IPS-18a (cell line): ENCODE measurements around the gene KIAA0930.

Source experiments
- H3K27ac ChIP-seq: one replicate; pipeline ENCODE4 v1.5.1; 2013; ENCODE audit warnings: low read length
- H3K27me3 ChIP-seq: one replicate; pipeline ENCODE4 v1.6.1; 2013; ENCODE audit warnings: mild to moderate bottlenecking, low read length; ENCODE audit not compliant: control insufficient read depth, insufficient read depth
- H3K36me3 ChIP-seq: one replicate; pipeline ENCODE4 v1.6.1; 2013; ENCODE audit warnings: low read depth, low read length; ENCODE audit not compliant: control insufficient read depth
- H3K4me1 ChIP-seq: one replicate; pipeline ENCODE4 v1.6.1; 2013; ENCODE audit warnings: low read depth, low read length; ENCODE audit not compliant: control insufficient read depth
- H3K4me3 ChIP-seq: one replicate; pipeline ENCODE4 v1.5.1; 2013; ENCODE audit warnings: low read length
- H3K9ac ChIP-seq: one replicate; pipeline ENCODE4 v1.6.1; 2013; ENCODE audit warnings: mild to moderate bottlenecking, low read length, moderate library complexity
- H3K9me3 ChIP-seq: one replicate; pipeline ENCODE4 v1.6.1; 2013; ENCODE audit warnings: low read depth, low read length; ENCODE audit not compliant: control insufficient read depth

Gene KIAA0930

GRCh38 chr22:45272498-45272897 is 31.8 kb upstream of the KIAA0930 start:
- Histone ChIP-seq H3K27me3 (peaks cover 15% of the 10 kb centered on the region), H3K36me3 (no peaks in the 10 kb centered on the region), H3K4me1 (no peaks in the 10 kb centered on the region), H3K9me3 (no peaks in the 10 kb centered on the region), H3K4me3 (no peak overlapping the region), H3K27ac (no peak overlapping the region), H3K9ac (no peak overlapping the region)

- Histone ChIP-seq H3K9ac (no peak overlapping the region), H3K36me3 (no peaks in the 10 kb centered on the region), H3K27ac (no peak overlapping the region), H3K4me3 (no peak overlapping the region), H3K9me3 (no peaks in the 10 kb centered on the region), H3K4me1 (no peaks in the 10 kb centered on the region), H3K27me3 (peaks cover 15% of the 10 kb centered on the region)
Measured at GRCh38 chr22:45271667-45272201, 31.0 kb upstream of the KIAA0930 start.

DNA sequence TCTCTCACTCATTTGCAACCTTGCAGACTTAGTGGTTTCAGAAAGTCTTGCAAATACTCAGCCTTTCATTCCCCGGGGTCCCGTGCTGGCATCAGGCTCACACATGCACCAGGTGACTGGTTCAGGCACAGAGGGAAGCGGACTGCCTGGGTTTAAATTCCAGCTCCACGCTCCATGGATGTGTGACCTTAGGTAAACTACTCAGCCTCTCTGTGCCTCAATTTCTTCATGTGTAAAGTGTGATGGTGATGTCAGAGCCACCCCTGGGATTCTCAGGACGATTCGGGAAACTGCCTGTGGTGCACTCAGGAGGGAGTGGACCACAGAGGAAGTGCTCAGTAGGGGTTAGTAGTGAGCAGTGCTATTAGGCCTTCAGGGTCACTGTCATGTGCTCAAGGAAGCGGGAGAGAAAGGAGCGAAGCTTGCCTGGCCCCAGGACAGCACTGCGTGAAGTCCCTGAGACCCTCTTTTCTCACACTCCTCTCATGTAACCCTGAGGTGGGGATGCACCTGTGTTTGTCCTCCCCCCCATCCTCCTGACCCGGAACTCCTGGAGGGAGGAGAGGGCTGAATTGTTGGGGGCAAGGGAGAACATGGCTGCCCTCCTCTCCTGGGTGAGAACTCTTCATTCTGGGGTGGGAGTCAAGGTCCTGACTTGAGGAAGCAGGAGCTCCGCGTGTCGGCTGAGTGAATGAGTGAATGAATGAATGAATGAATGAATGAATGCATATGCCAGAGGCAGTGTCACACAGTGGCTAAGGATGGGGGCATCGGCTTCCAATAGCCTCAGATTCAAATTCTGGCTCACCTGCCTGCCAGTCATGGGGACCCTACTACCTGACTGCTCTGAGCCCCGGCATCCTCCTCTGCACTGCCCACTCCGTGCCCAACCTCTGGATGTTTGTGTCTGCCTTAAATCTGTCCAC is 29.7 kb upstream of the KIAA0930 start:
- H3K4me3 ChIP-seq: no peak overlapping the region
- H3K9me3 ChIP-seq: no peaks in the 10 kb centered on the region
- H3K4me1 ChIP-seq: no peaks in the 10 kb centered on the region
- no peak overlapping the region for H3K9ac ChIP-seq
- no peaks in the 10 kb centered on the region for H3K36me3 ChIP-seq
- H3K27ac ChIP-seq: no peak overlapping the region
- peaks cover 15% of the 10 kb centered on the region for H3K27me3 ChIP-seq

- Histone ChIP-seq H3K27me3 (peaks cover 15% of the 10 kb centered on the region), H3K36me3 (no peaks in the 10 kb centered on the region), H3K9ac (peak overlapping the region; percentile 61), H3K9me3 (no peaks in the 10 kb centered on the region), H3K4me1 (no peaks in the 10 kb centered on the region), H3K27ac (no peak overlapping the region), H3K4me3 (peak overlapping the region; percentile 86)
Measured at GRCh38 chr22:45268958-45269844, 28.5 kb upstream of the KIAA0930 start.

- H3K9me3 ChIP-seq: no peaks in the 10 kb centered on the region
- H3K27me3 ChIP-seq: peaks cover 18% of the 10 kb centered on the region
- H3K27ac ChIP-seq: no peak overlapping the region
- H3K4me3 ChIP-seq: peak overlapping the region; percentile 86
- peaks cover 3% of the 10 kb centered on the region for H3K4me1 ChIP-seq
- peak overlapping the region; percentile 61 for H3K9ac ChIP-seq
- H3K36me3 ChIP-seq: no peaks in the 10 kb centered on the region
Measured at GRCh38 chr22:45268167-45268957, 27.7 kb upstream of the KIAA0930 start.

DNA sequence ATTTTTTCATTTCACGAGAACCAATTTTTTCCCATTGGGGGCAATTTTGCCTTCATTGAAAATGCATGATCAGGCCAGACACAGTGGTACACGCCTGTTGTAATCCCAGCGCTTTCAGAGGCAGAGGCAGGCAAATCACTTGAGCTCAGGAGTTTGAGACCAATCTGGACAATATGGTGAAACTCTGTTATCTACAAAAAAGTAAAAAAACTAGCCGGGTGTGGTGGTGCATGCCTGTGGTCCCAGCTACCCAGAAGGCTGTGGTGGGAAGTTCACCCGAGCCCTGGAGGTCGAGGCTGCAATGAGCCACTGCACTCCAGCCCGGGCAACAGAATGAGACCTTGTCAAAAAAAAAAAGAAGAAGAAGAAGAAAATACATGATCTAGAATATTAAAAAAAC is 24.8 kb upstream of the KIAA0930 start:
- no peak overlapping the region for H3K27ac ChIP-seq
- peaks cover 23% of the 10 kb centered on the region for H3K27me3 ChIP-seq
- H3K9ac ChIP-seq: no peak overlapping the region
- no peaks in the 10 kb centered on the region for H3K9me3 ChIP-seq
- H3K4me3 ChIP-seq: no peak overlapping the region
- H3K4me1 ChIP-seq: peaks cover 5% of the 10 kb centered on the region
- no peaks in the 10 kb centered on the region for H3K36me3 ChIP-seq

- peak overlapping the region; percentile 13 for H3K9ac ChIP-seq
- no peaks in the 10 kb centered on the region for H3K9me3 ChIP-seq
- H3K4me3 ChIP-seq: no peak overlapping the region
- no peak overlapping the region for H3K27ac ChIP-seq
- no peaks in the 10 kb centered on the region for H3K36me3 ChIP-seq
- peaks cover 5% of the 10 kb centered on the region for H3K4me1 ChIP-seq
- H3K27me3 ChIP-seq: peaks cover 10% of the 10 kb centered on the region
Measured at GRCh38 chr22:45263463-45264269, 23.0 kb upstream of the KIAA0930 start.

DNA sequence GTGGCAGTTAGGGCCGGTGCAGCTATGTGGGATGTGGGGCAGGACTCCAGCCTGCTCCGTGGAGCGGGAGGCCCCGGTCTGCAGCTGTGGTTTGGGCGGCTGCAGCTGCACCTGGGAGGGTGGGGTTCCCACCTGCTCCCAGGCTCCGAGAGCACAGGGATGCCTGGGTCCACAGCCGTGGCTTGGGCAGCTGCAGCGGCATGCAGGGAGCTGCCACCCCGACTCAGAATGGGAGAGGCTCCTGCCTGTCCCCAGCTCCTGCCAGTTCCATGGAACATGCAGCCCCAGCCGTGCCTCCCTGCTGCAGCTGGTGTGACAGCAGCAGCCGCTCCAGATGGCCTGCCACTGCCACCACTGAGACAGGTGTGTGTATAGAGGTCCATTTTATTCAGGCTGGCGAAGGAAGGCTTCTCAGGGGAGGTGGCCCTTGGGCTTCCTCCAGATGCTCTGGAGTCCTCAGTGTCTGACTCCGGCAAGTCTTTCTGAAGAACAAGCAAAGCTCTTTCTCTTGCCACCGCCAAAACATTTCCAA is 22.3 kb upstream of the KIAA0930 start:
- H3K27ac ChIP-seq: no peak overlapping the region
- no peaks in the 10 kb centered on the region for H3K36me3 ChIP-seq
- H3K4me3 ChIP-seq: no peak overlapping the region
- H3K9me3 ChIP-seq: no peaks in the 10 kb centered on the region
- peaks cover 5% of the 10 kb centered on the region for H3K4me1 ChIP-seq
- H3K9ac ChIP-seq: no peak overlapping the region
- peaks cover 10% of the 10 kb centered on the region for H3K27me3 ChIP-seq

DNA sequence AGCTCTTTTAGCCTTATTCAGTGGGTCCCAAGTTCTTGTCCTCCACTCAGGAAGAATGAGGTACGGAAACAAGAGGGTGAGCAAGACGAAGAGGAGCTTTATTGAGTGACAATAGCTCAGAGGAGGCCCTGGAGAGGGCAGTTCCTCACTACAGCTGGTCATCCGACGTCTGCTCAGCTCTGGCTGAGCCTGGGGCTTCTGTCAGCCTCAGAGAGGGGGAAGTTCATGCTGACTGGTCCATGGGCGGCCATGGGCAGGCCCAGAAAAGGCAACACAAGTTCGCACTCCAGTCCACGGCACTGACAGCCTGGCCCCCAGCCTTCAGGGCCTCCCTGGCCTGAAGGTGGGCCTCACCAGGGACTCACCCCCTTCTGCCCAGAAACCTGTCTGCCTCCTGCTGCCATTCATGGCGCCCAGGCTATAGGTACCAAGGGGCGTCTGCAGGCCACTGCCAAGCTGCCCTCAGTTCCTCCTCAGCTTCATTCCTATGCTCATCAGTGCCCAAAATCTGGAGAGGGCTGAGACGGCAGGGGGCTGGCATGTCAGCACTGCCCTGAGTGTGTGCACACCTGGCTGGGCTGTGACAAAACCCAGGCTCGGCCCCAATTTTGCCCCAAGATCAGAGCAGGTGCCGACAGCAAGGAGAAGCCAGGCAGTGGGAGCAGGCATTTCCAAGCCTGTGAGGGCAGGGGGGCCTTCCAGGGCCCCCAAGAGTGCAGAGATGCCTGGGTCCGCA is 21.7 kb upstream of the KIAA0930 start:
- Histone ChIP-seq H3K9me3 (no peaks in the 10 kb centered on the region), H3K4me1 (peaks cover 5% of the 10 kb centered on the region), H3K27me3 (peaks cover 10% of the 10 kb centered on the region), H3K36me3 (no peaks in the 10 kb centered on the region), H3K4me3 (no peak overlapping the region), H3K9ac (no peak overlapping the region), H3K27ac (no peak overlapping the region)
